Measurements from ENCODE around the gene SAMSN1. TPM values are rescaled to one million over a fixed set of nuclear protein-coding genes. Genes with fewer than 3 reads are reported as not detected.

Gene SAMSN1
- total and polyA plus RNA-seq, 2 of the 8 experiments (the other 6 are each of a cell fraction or from before 2014, with no cell fraction given), result 0.50 to 3.0 TPM

DNA sequence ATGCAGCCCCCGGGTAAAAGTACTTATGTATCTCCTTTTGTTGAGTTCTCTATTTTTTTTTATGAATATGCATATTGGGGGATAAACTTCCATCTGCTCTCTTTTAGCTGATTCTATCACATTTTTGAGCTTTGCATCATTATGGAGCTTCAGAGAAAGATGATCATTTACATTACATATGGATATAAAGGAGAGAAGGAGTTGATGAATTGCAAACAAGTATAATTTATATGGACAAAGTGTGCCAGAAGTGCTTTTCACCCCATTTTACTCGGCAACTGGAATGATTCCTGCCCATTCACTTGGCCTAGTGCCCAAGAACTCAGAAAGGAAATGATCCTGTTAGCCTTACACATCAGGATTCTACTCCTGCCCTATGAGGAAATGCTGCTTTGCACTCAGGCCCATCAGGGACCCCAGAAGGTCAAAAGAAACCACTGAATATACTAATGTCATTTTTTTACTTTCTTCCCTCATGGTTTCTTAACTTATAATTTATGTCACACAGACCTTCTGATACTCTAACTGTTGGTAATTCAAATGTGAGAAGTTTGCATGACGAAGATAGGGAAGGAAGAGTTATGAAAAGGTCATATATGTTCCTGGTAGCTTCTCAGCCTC, 65.6 kb downstream of the SAMSN1 start:
- Histone ChIP-seq H3K79me1 (ENCODE audit: low read depth, low read length) (no peaks in the 10 kb centered on the region), H2BK120ac (replicated peaks; ENCODE audit: low read depth, low read length) (no peak overlapping the region), H3K4me3 (ENCODE audit: extremely low read depth in 1 of 4, insufficient read depth in 2 of 4, low read depth in 3 of 4, low read length in 4 of 4) (no peak overlapping the region), H2BK15ac (ENCODE audit: low read length) (no peak overlapping the region), H2BK12ac (ENCODE audit: low read depth, low read length) (no peak overlapping the region), H3K36me3 (ENCODE audit: control insufficient read depth in 2 of 4, insufficient read depth in 4 of 4, low read length in 3 of 4) (no peaks in the 10 kb centered on the region), H3K56ac (replicated peaks; ENCODE audit: insufficient read length, low read depth, low read length) (no peak overlapping the region), H4K20me1 (replicated peaks in 1 of 2; ENCODE audit: control insufficient read depth in 1 of 2, insufficient read depth in 2 of 2, low read length in 2 of 2) (no peaks in the 10 kb centered on the region), H3K18ac (ENCODE audit: extremely low read depth, low read length) (no peak overlapping the region), H3K9me3 (ENCODE audit: insufficient read depth in 2 of 2, low read depth in 1 of 2, low read length in 1 of 2) (no peaks in the 10 kb centered on the region; a peak in 1 of 4 replicates), H3K27me3 (replicated peaks in 1 of 4; ENCODE audit: control insufficient read depth in 3 of 4, extremely low read depth in 1 of 4, insufficient read depth in 3 of 4, low read length in 3 of 4) (no peaks in the 10 kb centered on the region), H3K4me1 (replicated peaks in 1 of 4; ENCODE audit: control insufficient read depth in 3 of 4, insufficient read depth in 4 of 4, low read length in 3 of 4) (no peaks in the 10 kb centered on the region), H4K91ac (replicated peaks; ENCODE audit: insufficient read length, low read length) (no peak overlapping the region), H3K79me2 (ENCODE audit: control insufficient read depth in 1 of 2, insufficient read depth in 2 of 2, low read length in 2 of 2) (no peaks in the 10 kb centered on the region), H4K5ac (ENCODE audit: insufficient read length, low read depth, low read length) (no peak overlapping the region), H2BK20ac (ENCODE audit: low read length) (no peak overlapping the region), H2AK5ac (ENCODE audit: low read depth, low read length) (no peak overlapping the region), H3K9ac (replicated peaks in 1 of 4; ENCODE audit: extremely low read depth in 1 of 4, low read depth in 3 of 4, low read length in 3 of 4) (no peak overlapping the region), H3K27ac (ENCODE audit: low read depth, low read length) (no peak overlapping the region), H2AFZ (ENCODE audit: low read length) (no peak overlapping the region), H4K8ac (ENCODE audit: extremely low read depth, insufficient read depth, low read length) (no peak overlapping the region), H2BK5ac (ENCODE audit: low read depth, low read length) (no peak overlapping the region), H3K14ac (ENCODE audit: insufficient read length) (no peak overlapping the region), H3K23me2 (ENCODE audit: low read depth, low read length) (no peaks in the 10 kb centered on the region), H3K4ac (replicated peaks; ENCODE audit: insufficient read length, low read depth, low read length) (no peak overlapping the region), H3K4me2 (ENCODE audit: insufficient read depth in 1 of 2, low read depth in 2 of 2, low read length in 2 of 2) (no peak overlapping the region), H3K23ac (ENCODE audit: insufficient read length) (no peak overlapping the region)
- 93% methylated on average over 3 of the region's 3 CpGs; no CpG with 5 or more reads in 1 of the 2 experiments for WGBS, 2 experiments (ENCODE audit: extremely low coverage in 1 of 2, insufficient coverage in 1 of 2, insufficient read length in 1 of 2, insufficient replicate concordance in 2 of 2, low coverage in 1 of 2, low lambda C conversion rate in 2 of 2, missing lambda C conversion rate in 1 of 2)
- ChIA-PET POLR2A (ENCODE audit: partially characterized antibody) (no interaction called here), CTCF (ENCODE audit: partially characterized antibody) (interaction anchor here (1.2 kb wide), 1 partner anchor 255 kb away, joined by 3 read pairs; no protein-coding TSS in a partner anchor)
- DNase-seq (ENCODE audit: low read depth in 1 of 2, low spot score in 2 of 2), result no peak
- FAIRE-seq, result no peak
- TF ChIP-seq CTBP2 (IDR thresholded peaks at IDR 0.05; ENCODE audit: borderline replicate concordance, insufficient read depth, insufficient read length, low read length) (no peak), SIRT6 (IDR thresholded peaks at IDR 0.05; ENCODE audit: low read length) (no peak), FOSL1 (IDR thresholded peaks at IDR 0.05; ENCODE audit: insufficient read depth, low read depth, low read length) (no peak), JUND (IDR thresholded peaks at IDR 0.05; ENCODE audit: low read length) (no peak), SUZ12 (IDR thresholded peaks at IDR 0.05; ENCODE audit: low read length) (no peak), ZNF274 (IDR thresholded peaks at IDR 0.05; ENCODE audit: borderline replicate concordance, extremely low read depth, low read length) (no peak), RNF2 (IDR thresholded peaks at IDR 0.05; ENCODE audit: borderline replicate concordance, low read depth, low read length, missing control alignments, poor library complexity, severe bottlenecking) (no peak), SIX5 (IDR thresholded peaks at IDR 0.05; ENCODE audit: low read depth, low read length) (no peak), GTF2F1 (IDR thresholded peaks at IDR 0.05; ENCODE audit: borderline replicate concordance, low read depth, low read length) (no peak), PHF8 (conservative IDR thresholded peaks at IDR 0.05; ENCODE audit: low read depth, low read length) (no peak), NRF1 (IDR thresholded peaks at IDR 0.05; ENCODE audit: low read depth, low read length) (no peak)
- TF ChIP-seq, protein P1, sequence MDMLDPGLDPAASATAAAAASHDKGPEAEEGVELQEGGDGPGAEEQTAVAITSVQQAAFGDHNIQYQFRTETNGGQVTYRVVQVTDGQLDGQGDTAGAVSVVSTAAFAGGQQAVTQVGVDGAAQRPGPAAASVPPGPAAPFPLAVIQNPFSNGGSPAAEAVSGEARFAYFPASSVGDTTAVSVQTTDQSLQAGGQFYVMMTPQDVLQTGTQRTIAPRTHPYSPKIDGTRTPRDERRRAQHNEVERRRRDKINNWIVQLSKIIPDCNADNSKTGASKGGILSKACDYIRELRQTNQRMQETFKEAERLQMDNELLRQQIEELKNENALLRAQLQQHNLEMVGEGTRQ (IDR thresholded peaks at IDR 0.05; ENCODE audit: low read length), result no peak

Measured in H1 (cell line).